IPS-15b (cell line): ENCODE results near the gene UNC5C.

Experiments used
- H3K27me3 ChIP-seq: one replicate; pipeline ENCODE4 v1.6.1; 2013; ENCODE audit warnings: low read length; ENCODE audit not compliant: control insufficient read depth, insufficient read depth
- H3K36me3 ChIP-seq: one replicate; pipeline ENCODE4 v1.6.1; 2013; ENCODE audit warnings: low read length; ENCODE audit not compliant: control insufficient read depth, insufficient read depth
- H3K4me1 ChIP-seq: one replicate; pipeline ENCODE4 v1.6.1; 2013; ENCODE audit warnings: mild to moderate bottlenecking, low read length; ENCODE audit not compliant: control insufficient read depth, insufficient read depth
- H3K4me3 ChIP-seq: one replicate; pipeline ENCODE4 v1.5.1; 2013; ENCODE audit warnings: low read depth, low read length
- H3K9ac ChIP-seq: one replicate; pipeline ENCODE4 v1.6.1; 2013; ENCODE audit warnings: low read depth, mild to moderate bottlenecking, low read length
- H3K9me3 ChIP-seq: one replicate; pipeline ENCODE4 v1.6.1; 2013; ENCODE audit warnings: mild to moderate bottlenecking, low read length; ENCODE audit not compliant: control insufficient read depth, insufficient read depth

The UNC5C gene

DNA sequence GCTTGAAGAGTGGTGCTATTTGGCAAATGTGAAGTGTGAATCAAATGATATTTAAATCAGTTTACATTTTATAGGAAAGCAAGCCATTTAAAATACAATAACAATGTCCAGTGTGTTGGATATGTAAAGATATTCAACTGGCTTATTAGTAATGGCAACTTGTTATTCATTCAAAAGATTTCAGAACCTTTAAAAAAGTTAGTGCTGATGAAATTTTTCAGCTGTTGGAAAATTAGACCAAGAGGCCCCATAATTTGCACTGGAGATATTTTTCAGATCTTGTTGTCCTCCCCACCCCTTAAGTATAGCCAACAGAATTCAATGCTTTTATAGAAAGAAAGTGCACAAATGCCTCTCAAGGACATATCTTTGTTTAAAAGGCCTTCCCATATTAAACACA, 54.6 kb downstream of the UNC5C start:
- H3K9ac ChIP-seq, result no peak overlapping the region
- H3K27me3 ChIP-seq, result no peaks in the 10 kb centered on the region
- no peaks in the 10 kb centered on the region for H3K9me3 ChIP-seq
- no peaks in the 10 kb centered on the region for H3K36me3 ChIP-seq
- no peak overlapping the region for H3K4me3 ChIP-seq
- no peaks in the 10 kb centered on the region for H3K4me1 ChIP-seq

- Histone ChIP-seq H3K4me3 (no peak overlapping the region), H3K27me3 (no peaks in the 10 kb centered on the region), H3K4me1 (no peaks in the 10 kb centered on the region), H3K9ac (no peak overlapping the region), H3K9me3 (no peaks in the 10 kb centered on the region), H3K36me3 (no peaks in the 10 kb centered on the region)
Measured at GRCh38 chr4:95478679-95479078, 70.1 kb downstream of the UNC5C start.

GRCh38 chr4:95476121-95476520, 72.7 kb downstream of the UNC5C start:
- no peaks in the 10 kb centered on the region for H3K36me3 ChIP-seq
- H3K27me3 ChIP-seq, result no peaks in the 10 kb centered on the region
- H3K4me1 ChIP-seq, result no peaks in the 10 kb centered on the region
- H3K4me3 ChIP-seq, result no peak overlapping the region
- no peak overlapping the region for H3K9ac ChIP-seq
- no peaks in the 10 kb centered on the region for H3K9me3 ChIP-seq

DNA sequence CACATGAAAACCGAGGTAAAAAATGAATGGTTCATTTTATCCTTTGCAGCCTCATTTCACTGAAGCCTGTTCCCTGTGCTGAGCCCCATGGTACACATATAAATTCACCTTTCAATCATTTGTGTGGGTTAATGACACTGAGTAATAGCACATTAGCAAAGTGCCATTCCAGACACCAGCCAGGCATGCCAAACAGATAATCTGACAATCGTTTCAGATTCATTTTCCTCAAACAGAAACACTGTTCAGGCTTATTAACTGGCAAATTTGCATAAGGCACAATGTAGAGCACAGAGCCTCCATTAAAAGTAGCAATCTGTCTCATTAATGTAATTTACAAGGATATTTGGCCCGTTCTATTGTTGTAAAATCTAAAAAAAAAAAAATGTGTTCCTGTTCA, 76.2 kb downstream of the UNC5C start:
- no peaks in the 10 kb centered on the region for H3K27me3 ChIP-seq

DNA sequence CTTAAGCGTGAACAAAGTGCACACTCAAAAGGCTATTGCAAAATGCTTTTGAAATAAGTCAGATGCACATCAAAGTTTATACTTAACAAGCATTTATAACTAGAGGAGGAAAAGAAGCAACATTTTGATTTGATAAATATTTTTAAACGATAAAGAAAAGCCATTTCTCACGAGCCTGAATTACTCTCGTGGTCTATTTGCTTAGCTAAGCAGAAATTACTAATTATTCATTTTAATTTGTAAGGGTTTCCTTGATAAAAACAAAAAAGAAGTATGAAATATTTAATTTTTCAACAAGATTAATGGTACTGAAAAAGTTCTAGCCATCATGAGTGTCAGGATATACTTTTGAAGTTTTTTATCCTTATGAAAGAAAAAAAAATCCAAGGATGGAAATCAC, 78.2 kb downstream of the UNC5C start:
- no peaks in the 10 kb centered on the region for H3K9me3 ChIP-seq

More for the DNA sequence above, 76.2 kb downstream of the UNC5C start:
- Histone ChIP-seq H3K9me3 (no peaks in the 10 kb centered on the region), H3K4me1 (no peaks in the 10 kb centered on the region), H3K36me3 (no peaks in the 10 kb centered on the region), H3K4me3 (no peak overlapping the region), H3K9ac (no peak overlapping the region)

GRCh38 chr4:95469617-95470016, 79.2 kb downstream of the UNC5C start:
- Histone ChIP-seq H3K36me3 (no peaks in the 10 kb centered on the region), H3K27me3 (no peaks in the 10 kb centered on the region), H3K4me3 (no peak overlapping the region), H3K4me1 (no peaks in the 10 kb centered on the region), H3K9ac (no peak overlapping the region), H3K9me3 (no peaks in the 10 kb centered on the region)

More for the DNA sequence above, 78.2 kb downstream of the UNC5C start:
- no peak overlapping the region for H3K4me3 ChIP-seq
- H3K36me3 ChIP-seq, result no peaks in the 10 kb centered on the region
- H3K27me3 ChIP-seq, result no peaks in the 10 kb centered on the region
- H3K9ac ChIP-seq, result no peak overlapping the region
- no peaks in the 10 kb centered on the region for H3K4me1 ChIP-seq

GRCh38 chr4:95466791-95467190, 82.0 kb downstream of the UNC5C start:
- Histone ChIP-seq H3K9ac (no peak overlapping the region), H3K27me3 (no peaks in the 10 kb centered on the region), H3K9me3 (no peaks in the 10 kb centered on the region), H3K36me3 (no peaks in the 10 kb centered on the region), H3K4me3 (no peak overlapping the region), H3K4me1 (no peaks in the 10 kb centered on the region)

GRCh38 chr4:95465010-95465409, 83.8 kb downstream of the UNC5C start:
- Histone ChIP-seq H3K9ac (no peak overlapping the region), H3K36me3 (no peaks in the 10 kb centered on the region), H3K4me3 (no peak overlapping the region), H3K27me3 (no peaks in the 10 kb centered on the region), H3K4me1 (no peaks in the 10 kb centered on the region), H3K9me3 (no peaks in the 10 kb centered on the region)

DNA sequence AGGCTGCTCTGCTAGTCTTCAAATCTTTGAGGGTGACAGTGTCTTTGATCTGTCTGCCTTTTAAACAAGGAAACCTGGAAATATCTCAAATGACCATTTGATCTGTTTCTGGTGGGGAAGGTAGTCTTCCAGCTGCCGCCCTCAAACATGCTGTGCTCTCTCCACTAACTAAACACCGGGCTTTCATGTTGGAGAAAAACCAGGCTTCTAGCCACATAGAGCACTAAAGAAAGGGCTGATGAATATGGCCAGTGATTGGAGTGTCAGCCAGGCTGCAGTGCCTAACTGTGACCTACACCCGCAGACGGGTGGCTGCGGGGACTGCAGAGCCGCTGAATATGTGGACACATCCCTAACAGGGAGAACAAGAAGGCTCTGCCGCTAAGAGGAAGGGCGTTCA, 85.9 kb downstream of the UNC5C start:
- H3K36me3 ChIP-seq, result no peaks in the 10 kb centered on the region
- H3K4me3 ChIP-seq, result no peak overlapping the region
- H3K9me3 ChIP-seq, result no peaks in the 10 kb centered on the region
- no peaks in the 10 kb centered on the region for H3K4me1 ChIP-seq
- no peak overlapping the region for H3K9ac ChIP-seq
- H3K27me3 ChIP-seq, result no peaks in the 10 kb centered on the region

- Histone ChIP-seq H3K9ac (no peak overlapping the region), H3K9me3 (no peaks in the 10 kb centered on the region), H3K4me3 (no peak overlapping the region), H3K27me3 (no peaks in the 10 kb centered on the region), H3K36me3 (no peaks in the 10 kb centered on the region), H3K4me1 (no peaks in the 10 kb centered on the region)
Measured at GRCh38 chr4:95457353-95457752, 91.4 kb downstream of the UNC5C start.

DNA sequence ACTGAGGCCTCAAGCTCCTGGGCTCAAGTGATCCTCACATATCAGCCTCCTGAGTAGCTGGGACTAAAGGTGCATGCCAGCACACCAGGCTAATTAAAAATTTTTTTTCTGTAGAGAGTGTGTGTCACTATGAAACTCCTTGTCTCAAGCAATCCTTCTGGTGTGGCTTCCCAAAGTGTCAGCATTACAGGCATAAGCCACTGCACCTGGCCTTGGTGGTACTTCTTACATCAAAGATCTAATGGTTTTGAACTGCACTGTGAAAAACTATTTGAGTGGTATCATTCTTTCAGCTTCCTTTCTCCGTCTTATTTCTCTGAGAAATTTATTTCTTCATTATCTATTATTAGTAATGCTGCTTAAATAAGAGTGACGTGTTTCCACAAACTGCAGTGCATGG, 98.5 kb downstream of the UNC5C start:
- Histone ChIP-seq H3K27me3 (no peaks in the 10 kb centered on the region), H3K4me1 (no peaks in the 10 kb centered on the region), H3K9ac (no peak overlapping the region), H3K4me3 (no peak overlapping the region), H3K36me3 (no peaks in the 10 kb centered on the region), H3K9me3 (no peaks in the 10 kb centered on the region)

DNA sequence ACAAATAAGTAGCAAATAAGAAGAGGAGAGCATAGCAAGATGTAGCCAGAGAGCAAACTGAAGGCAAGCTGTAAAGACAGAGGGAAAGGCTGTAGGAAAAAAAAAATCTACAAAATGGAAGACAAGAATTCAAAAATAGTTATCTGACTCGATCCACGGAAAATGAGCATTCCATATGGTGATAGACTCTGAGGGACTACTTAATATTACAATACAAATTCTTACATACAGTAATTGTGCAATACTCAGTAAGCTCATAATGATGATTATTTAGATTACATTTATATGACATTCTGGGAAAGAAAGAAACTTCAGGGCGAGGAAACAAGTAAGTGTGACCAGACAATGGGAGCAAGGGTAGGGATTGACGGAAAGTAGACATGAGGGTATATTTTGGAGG, 102.6 kb downstream of the UNC5C start:
- H3K9ac ChIP-seq, result no peak overlapping the region
- H3K36me3 ChIP-seq, result no peaks in the 10 kb centered on the region
- no peak overlapping the region for H3K4me3 ChIP-seq
- no peaks in the 10 kb centered on the region for H3K27me3 ChIP-seq
- H3K9me3 ChIP-seq, result no peaks in the 10 kb centered on the region
- no peaks in the 10 kb centered on the region for H3K4me1 ChIP-seq

- H3K36me3 ChIP-seq, result no peaks in the 10 kb centered on the region
- H3K9ac ChIP-seq, result no peak overlapping the region
- no peak overlapping the region for H3K4me3 ChIP-seq
- H3K9me3 ChIP-seq, result no peaks in the 10 kb centered on the region
- no peaks in the 10 kb centered on the region for H3K27me3 ChIP-seq
- H3K4me1 ChIP-seq, result no peaks in the 10 kb centered on the region
Measured at GRCh38 chr4:95445251-95445650, 103.5 kb downstream of the UNC5C start.
